OCI-LY3 (cell line): ENCODE measurements around the gene GRIN3A.

Experiments used
- H2AFZ ChIP-seq: fragments of 200-600, 300-600 bp; shearing (Covaris generic); 2 replicates; pipeline ENCODE4 v1.6.0; 2014; ENCODE audit warnings: antibody characterized with exemption, low read depth, low read length
- H3K27ac ChIP-seq: fragments of 200-600, 300-600 bp; sonication (generic); 2 replicates; pipeline ENCODE4 v1.5.1; 2014; ENCODE audit warnings: mild to moderate bottlenecking, low read length, moderate library complexity, mixed read lengths
- H3K27me3 ChIP-seq: fragments of 200-600, 300-600 bp; sonication (generic); 2 replicates; pipeline ENCODE4 v1.6.1; 2014; ENCODE audit warnings: low read depth, low read length, mixed read lengths
- H3K36me3 ChIP-seq: fragments of 200-600, 300-600 bp; sonication (generic); replicated peaks from 2 replicates; pipeline ENCODE3; 2014; ENCODE audit warnings: low read depth, low read length, mixed read lengths
- H3K4me1 ChIP-seq: fragments of 300-600, 200-600 bp; sonication (generic); 2 replicates; pipeline ENCODE4 v1.6.1; 2014; ENCODE audit warnings: low read length, mixed read lengths
- H3K4me2 ChIP-seq: fragments of 200-600, 300-600 bp; sonication (generic); 2 replicates; pipeline ENCODE4 v1.6.1; 2014; ENCODE audit warnings: low read length, mixed read lengths
- H3K4me3 ChIP-seq: fragments of 300-600, 200-600 bp; sonication (generic); 2 replicates; pipeline ENCODE4 v1.5.1; 2014; ENCODE audit warnings: antibody characterized with exemption, mild to moderate bottlenecking, low read length, moderate library complexity
- H3K79me2 ChIP-seq: fragments of 300-600, 200-600 bp; shearing (Covaris generic); 2 replicates; pipeline ENCODE4 v1.6.1; 2014; ENCODE audit warnings: mild to moderate bottlenecking, low read length, mixed read lengths
- H3K9ac ChIP-seq: fragments of 300-600, 200-600 bp; shearing (Covaris generic); 2 replicates; pipeline ENCODE4 v1.6.0; 2014; ENCODE audit warnings: mild to moderate bottlenecking, low read length, moderate library complexity
- H3K9me3 ChIP-seq: fragments of 200-600, 300-600 bp; shearing (Covaris generic); 2 replicates; pipeline ENCODE4 v1.6.1; 2014; ENCODE audit warnings: low read length, mixed read lengths; ENCODE audit not compliant: insufficient read depth
- H4K20me1 ChIP-seq: fragments of 200-600, 300-600 bp; sonication (generic); 2 replicates; pipeline ENCODE4 v1.6.1; 2016; ENCODE audit warnings: low read length, mixed read lengths; ENCODE audit not compliant: insufficient read depth
- EZH2phosphoT487 ChIP-seq: fragments of 200-600 bp; shearing (Covaris generic); IDR thresholded peaks from 2 replicates; pipeline ENCODE4 v1.6.1; 2018; ENCODE audit warnings: antibody characterized with exemption, mixed run types, low read depth
- TF ChIP-seq, protein P1 (sequence below): fragments of 200-600, 300-600 bp; sonication (generic); IDR thresholded peaks from 2 replicates; pipeline ENCODE4 v1.5.1; 2014; ENCODE audit warnings: antibody characterized with exemption, low read length, low read depth

The GRIN3A gene

DNA sequence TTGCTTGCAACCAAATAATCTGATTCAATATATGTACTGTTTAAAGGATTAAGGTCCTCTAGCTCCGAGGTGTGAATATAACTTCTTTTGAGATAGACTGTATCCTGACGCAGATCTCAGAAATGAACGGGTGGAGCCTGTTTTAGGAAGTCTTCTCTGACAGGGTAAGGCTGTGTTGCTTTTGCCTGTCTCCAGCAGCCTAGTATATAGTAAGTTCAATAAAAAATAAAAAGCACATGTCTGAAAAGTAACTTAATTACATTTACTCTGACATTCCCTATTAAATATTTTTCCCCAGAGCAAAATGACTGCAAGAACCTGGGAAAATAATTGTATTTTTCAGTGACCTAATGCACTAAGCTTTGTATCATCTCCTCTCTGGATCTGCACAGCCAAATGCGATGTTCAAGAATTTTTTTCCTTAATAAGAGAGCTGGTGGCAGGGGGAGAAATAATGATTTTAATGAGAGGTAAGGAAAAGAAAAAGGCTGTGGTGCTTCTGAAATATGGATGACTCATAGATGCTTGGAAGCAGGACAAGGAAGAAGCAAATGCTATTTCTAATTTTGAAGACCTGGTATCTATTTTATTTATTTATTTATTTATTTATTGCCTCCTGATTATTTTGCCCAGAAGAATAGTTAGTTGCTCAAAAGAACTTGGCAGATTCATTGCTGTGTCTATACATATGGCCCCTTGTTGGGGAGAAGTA, 151.0 kb downstream of the GRIN3A start:
- Histone ChIP-seq H3K9me3 (no peaks in the 10 kb centered on the region), H3K4me2 (no peak overlapping the region), H4K20me1 (no peaks in the 10 kb centered on the region), H3K4me3 (no peak overlapping the region), H3K4me1 (peaks cover 13% of the 10 kb centered on the region), H3K36me3 (no peaks in the 10 kb centered on the region), H2AFZ (no peak overlapping the region), H3K27me3 (no peaks in the 10 kb centered on the region), H3K27ac (no peak overlapping the region), H3K79me2 (no peaks in the 10 kb centered on the region), H3K9ac (no peak overlapping the region)
- TF ChIP-seq, protein P1, sequence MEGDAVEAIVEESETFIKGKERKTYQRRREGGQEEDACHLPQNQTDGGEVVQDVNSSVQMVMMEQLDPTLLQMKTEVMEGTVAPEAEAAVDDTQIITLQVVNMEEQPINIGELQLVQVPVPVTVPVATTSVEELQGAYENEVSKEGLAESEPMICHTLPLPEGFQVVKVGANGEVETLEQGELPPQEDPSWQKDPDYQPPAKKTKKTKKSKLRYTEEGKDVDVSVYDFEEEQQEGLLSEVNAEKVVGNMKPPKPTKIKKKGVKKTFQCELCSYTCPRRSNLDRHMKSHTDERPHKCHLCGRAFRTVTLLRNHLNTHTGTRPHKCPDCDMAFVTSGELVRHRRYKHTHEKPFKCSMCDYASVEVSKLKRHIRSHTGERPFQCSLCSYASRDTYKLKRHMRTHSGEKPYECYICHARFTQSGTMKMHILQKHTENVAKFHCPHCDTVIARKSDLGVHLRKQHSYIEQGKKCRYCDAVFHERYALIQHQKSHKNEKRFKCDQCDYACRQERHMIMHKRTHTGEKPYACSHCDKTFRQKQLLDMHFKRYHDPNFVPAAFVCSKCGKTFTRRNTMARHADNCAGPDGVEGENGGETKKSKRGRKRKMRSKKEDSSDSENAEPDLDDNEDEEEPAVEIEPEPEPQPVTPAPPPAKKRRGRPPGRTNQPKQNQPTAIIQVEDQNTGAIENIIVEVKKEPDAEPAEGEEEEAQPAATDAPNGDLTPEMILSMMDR, result no peak
- TF ChIP-seq EZH2phosphoT487, result no peak

DNA sequence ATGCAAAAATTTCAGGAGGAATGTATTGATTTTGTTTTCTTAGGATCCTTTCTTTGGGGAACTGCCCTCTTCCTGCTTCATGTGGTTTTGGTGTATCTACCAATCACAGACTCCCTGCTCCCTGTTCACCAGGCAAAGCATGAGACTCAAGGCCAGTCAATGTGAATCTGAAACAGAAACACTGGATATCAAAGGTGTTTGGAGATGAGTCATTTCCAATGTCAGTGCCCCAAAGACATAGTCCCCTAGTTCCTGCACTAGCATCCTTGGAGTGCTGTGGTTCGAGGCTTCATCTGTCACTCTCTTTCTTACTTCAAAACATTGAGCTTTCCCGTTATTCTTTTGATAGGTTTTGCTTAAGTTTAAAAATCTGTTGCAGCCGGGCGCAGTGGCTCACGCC, 151.8 kb downstream of the GRIN3A start:
- H3K27me3 ChIP-seq, result no peaks in the 10 kb centered on the region
- TF ChIP-seq, protein P1, result no peak
- no peak for TF ChIP-seq EZH2phosphoT487
- no peak overlapping the region for H2AFZ ChIP-seq
- H3K9ac ChIP-seq, result no peak overlapping the region
- 0 out of 2 replicates have a peak overlapping the region, but pooled peaks have one; percentile 3 for H3K4me2 ChIP-seq
- H3K4me3 ChIP-seq, result no peak overlapping the region
- H3K79me2 ChIP-seq, result no peaks in the 10 kb centered on the region
- H3K36me3 ChIP-seq, result no peaks in the 10 kb centered on the region
- H3K9me3 ChIP-seq, result no peaks in the 10 kb centered on the region
- H4K20me1 ChIP-seq, result no peaks in the 10 kb centered on the region
- peaks cover 13% of the 10 kb centered on the region for H3K4me1 ChIP-seq
- H3K27ac ChIP-seq, result no peak overlapping the region

DNA sequence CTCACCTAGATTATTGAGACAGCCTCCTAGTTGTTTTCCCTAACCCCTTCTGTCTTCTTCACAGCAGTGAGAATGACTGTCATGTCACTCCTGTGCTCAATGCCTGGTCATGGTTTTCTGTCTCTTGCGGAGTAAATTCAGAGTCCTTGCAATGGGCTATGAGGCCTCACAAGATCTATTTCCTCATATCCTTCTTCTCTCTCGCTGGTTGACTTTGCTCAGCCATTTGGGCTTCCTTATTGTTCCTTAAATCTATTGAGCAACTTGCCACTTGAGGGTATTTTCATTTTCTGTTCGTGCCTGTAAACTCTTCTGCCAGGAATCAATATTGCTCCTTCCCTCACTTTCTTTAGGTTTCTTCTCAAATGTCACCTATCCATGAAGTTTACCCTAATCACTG, 152.7 kb downstream of the GRIN3A start:
- TF ChIP-seq EZH2phosphoT487, result no peak
- TF ChIP-seq, protein P1, result no peak
- no peak overlapping the region for H3K9ac ChIP-seq
- H3K27me3 ChIP-seq, result no peaks in the 10 kb centered on the region
- no peaks in the 10 kb centered on the region for H3K36me3 ChIP-seq
- no peak overlapping the region for H3K4me2 ChIP-seq
- H3K9me3 ChIP-seq, result no peaks in the 10 kb centered on the region
- no peaks in the 10 kb centered on the region for H3K79me2 ChIP-seq
- H3K27ac ChIP-seq, result no peak overlapping the region
- no peaks in the 10 kb centered on the region for H4K20me1 ChIP-seq
- H3K4me3 ChIP-seq, result no peak overlapping the region
- H3K4me1 ChIP-seq, result peaks cover 13% of the 10 kb centered on the region
- H2AFZ ChIP-seq, result no peak overlapping the region

DNA sequence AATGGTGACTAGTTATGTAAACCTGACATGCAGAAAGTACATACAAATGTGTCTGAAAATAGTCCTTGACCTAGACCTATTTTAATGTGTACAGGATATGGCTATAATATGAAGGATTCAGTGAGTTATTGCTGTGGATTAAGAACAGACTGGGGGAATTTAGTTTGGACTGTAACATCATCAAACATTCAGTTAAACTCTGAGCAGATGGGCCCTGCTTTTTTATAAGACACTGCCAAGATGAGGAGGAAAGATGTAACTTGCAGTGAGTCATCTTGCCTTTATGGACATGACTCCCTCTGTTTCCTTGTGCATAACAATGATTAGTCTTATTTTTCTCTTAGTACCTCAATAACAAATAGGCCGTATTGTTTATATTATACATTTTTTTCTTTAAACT, 155.9 kb downstream of the GRIN3A start:
- Histone ChIP-seq H3K27me3 (no peaks in the 10 kb centered on the region), H4K20me1 (no peaks in the 10 kb centered on the region), H3K9me3 (no peaks in the 10 kb centered on the region), H2AFZ (no peak overlapping the region), H3K36me3 (no peaks in the 10 kb centered on the region), H3K4me1 (peaks cover 28% of the 10 kb centered on the region), H3K4me3 (no peak overlapping the region), H3K4me2 (no peak overlapping the region), H3K79me2 (no peaks in the 10 kb centered on the region), H3K9ac (no peak overlapping the region), H3K27ac (no peak overlapping the region)
- TF ChIP-seq EZH2phosphoT487, result no peak
- TF ChIP-seq, protein P1, result no peak
